A549 (cell line): ENCODE data around the gene MMP8. TPM values are rescaled to one million over a fixed set of nuclear protein-coding genes. Genes with fewer than 3 reads are reported as not detected.
A peak's percentile ranks its signal among the peaks of the same experiment; 100 is the strongest.

ENCODE experiments used
- ATAC-seq, 2 experiments: fragments of 200-7000 bp in 1 of 2; fragments of >200 bp in 1 of 2; cut with Nextera tagmentation in 1 of 2; cut with Tn5 transposase in 1 of 2; 3 replicates each; pipeline versions ENCODE4 v1.8.0 to v1.9.1; 2018 to 2020; ENCODE audit warnings: mild to moderate bottlenecking in 1 of 2, moderate library complexity in 1 of 2
- CTCF ChIA-PET: fragments of 300-600 bp; sonication (Branson Sonifier 250); formaldehyde crosslinking; extraction: SDS; loops from one replicate; lab custom pipeline; 2021; ENCODE audit warnings: antibody characterized with exemption, inconsistent platforms; lab: Yijun Ruan, JAX
- POLR2A ChIA-PET: fragments of 350-600 bp; formaldehyde crosslinking; extraction: SDS; loops from one replicate; lab custom pipeline; 2021; ENCODE audit warnings: antibody characterized with exemption, inconsistent platforms; lab: Yijun Ruan, JAX
- DNase-seq, 2 experiments: peaks; one replicate each; pipeline versions ENCODE4 v3.0.0 to v3.0.0-alpha.2; 2011 to 2016; ENCODE audit warnings: low read depth in 1 of 2, low spot score in 1 of 2
- FAIRE-seq: peaks from 2 replicates; lab custom pipeline; 2011; peaks lifted over from hg19 to GRCh38; lab: Jason Lieb, UNC
- H3K27ac ChIP-seq, 2 experiments: fragments of >200 bp; sonication (Bioruptor Twin); formaldehyde crosslinking; 3 replicates each; pipeline ENCODE4 v1.5.1; 2016 to 2017
- H3K4me1 ChIP-seq: fragments of >200 bp; sonication (Bioruptor Twin); formaldehyde crosslinking; 3 replicates; pipeline ENCODE4 v1.6.1; 2016
- H3K4me2 ChIP-seq: fragments of >200 bp; sonication (Bioruptor Twin); formaldehyde crosslinking; 3 replicates; pipeline ENCODE4 v1.6.1; 2016
- H3K4me3 ChIP-seq: fragments of >200 bp; sonication (Bioruptor Twin); formaldehyde crosslinking; 3 replicates; pipeline ENCODE4 v1.5.1; 2016
- H3K9me3 ChIP-seq: fragments of >200 bp; sonication (Bioruptor Twin); formaldehyde crosslinking; 3 replicates; pipeline ENCODE4 v1.6.1; 2016
- CBX2 ChIP-seq: fragments of 200-600 bp; sonication (generic); IDR thresholded peaks from 2 replicates; pipeline ENCODE4 v1.6.1; 2016; ENCODE audit warnings: low read depth, mild to moderate bottlenecking, borderline replicate concordance
- CEBPB ChIP-seq, 2 experiments: fragments of >200 bp in 1 of 2; sonication (Bioruptor Twin) in 1 of 2; formaldehyde crosslinking in 1 of 2; IDR thresholded peaks; 2 replicates each; pipeline ENCODE4 v1.6.1; 2012 to 2016
- CHD4 ChIP-seq: fragments of 200-600 bp; sonication (generic); IDR thresholded peaks from 2 replicates; pipeline ENCODE4 v1.6.1; 2016; ENCODE audit warnings: antibody characterized with exemption, mild to moderate bottlenecking, borderline replicate concordance
- E2F6 ChIP-seq: IDR thresholded peaks from 2 replicates; pipeline ENCODE4 v1.6.1; 2012; ENCODE audit warnings: low read depth, borderline replicate concordance
- FOXS1 ChIP-seq: fragments of 250-450 bp; sonication (Bioruptor Pico); IDR thresholded peaks from 2 replicates; pipeline ENCODE4 v1.5.0; 2020; ENCODE audit warnings: mild to moderate bottlenecking, moderate library complexity
- GATA3 ChIP-seq: IDR thresholded peaks from 2 replicates; pipeline ENCODE4 v1.6.1; 2012; ENCODE audit warnings: borderline replicate concordance
- HDAC2 ChIP-seq: fragments of 200-600 bp; sonication (generic); IDR thresholded peaks from 2 replicates; pipeline ENCODE4 v1.6.1; 2016
- HES2 ChIP-seq: fragments of >200 bp; sonication (Bioruptor Twin); formaldehyde crosslinking; IDR thresholded peaks from 2 replicates; pipeline ENCODE4 v1.6.1; 2016
- HOXB13 ChIP-seq: fragments of 250-450 bp; sonication (Bioruptor Pico); IDR thresholded peaks from 2 replicates; pipeline ENCODE4 v1.5.0; 2020; ENCODE audit warnings: low read depth, mild to moderate bottlenecking, moderate library complexity
- JUN ChIP-seq, 2 experiments: fragments of >200 bp; sonication (Bioruptor Twin); formaldehyde crosslinking; IDR thresholded peaks; 2 replicates in 1 of 2; 3 replicates in 1 of 2; pipeline ENCODE4 v1.6.1; 2016 to 2017
- KDM1A ChIP-seq: fragments of 200-600 bp; sonication (generic); IDR thresholded peaks from 2 replicates; pipeline ENCODE4 v1.6.1; 2016; ENCODE audit warnings: low read depth, mild to moderate bottlenecking
- MYC ChIP-seq: IDR thresholded peaks from 2 replicates; pipeline ENCODE4 v1.6.1; 2012; ENCODE audit warnings: mild to moderate bottlenecking, inconsistent platforms, low read length, improper control_type of control experiment, borderline replicate concordance
- NR3C1 ChIP-seq: fragments of >200 bp; sonication (Bioruptor Twin); formaldehyde crosslinking; IDR thresholded peaks from 3 replicates; pipeline ENCODE4 v1.6.1; 2017
- PHF8 ChIP-seq: fragments of 200-600 bp; sonication (generic); IDR thresholded peaks from 2 replicates; pipeline ENCODE4 v1.6.1; 2016; ENCODE audit warnings: low read depth, mild to moderate bottlenecking, antibody characterized with exemption, moderate library complexity, borderline replicate concordance
- POLR2A ChIP-seq: IDR thresholded peaks from 2 replicates; pipeline ENCODE4 v1.6.1; 2012; ENCODE audit warnings: mild to moderate bottlenecking, low read length
- POLR2AphosphoS2 ChIP-seq: conservative IDR thresholded peaks from 2 replicates; pipeline ENCODE4 v1.6.1; 2012; ENCODE audit warnings: low read length, improper control_type of control experiment, inconsistent platforms
- RAD21 ChIP-seq, 2 experiments: fragments of >200 bp in 1 of 2; sonication (Bioruptor Twin) in 1 of 2; formaldehyde crosslinking in 1 of 2; IDR thresholded peaks in 1 of 2; conservative IDR thresholded peaks in 1 of 2; 2 replicates in 1 of 2; 3 replicates in 1 of 2; pipeline ENCODE4 v1.6.1; 2012 to 2018; ENCODE audit warnings: inconsistent platforms in 1 of 2
- RFX5 ChIP-seq: fragments of 450-650 bp; IDR thresholded peaks from 2 replicates; pipeline ENCODE4 v1.7.1; 2014; ENCODE audit warnings: antibody characterized with exemption, mild to moderate bottlenecking, moderate library complexity
- RNF2 ChIP-seq: fragments of 200-600 bp; sonication (generic); IDR thresholded peaks from 2 replicates; pipeline ENCODE4 v1.6.1; 2016; ENCODE audit warnings: low read depth, mild to moderate bottlenecking, antibody characterized with exemption, moderate library complexity, borderline replicate concordance
- SMC3 ChIP-seq: fragments of >200 bp; sonication (Bioruptor Twin); formaldehyde crosslinking; IDR thresholded peaks from 3 replicates; pipeline ENCODE4 v1.6.1; 2018; ENCODE audit warnings: inconsistent platforms
- TFCP2L1 ChIP-seq: fragments of 250-450 bp; sonication (Bioruptor Pico); IDR thresholded peaks from 2 replicates; pipeline ENCODE4 v1.5.0; 2021; ENCODE audit warnings: mild to moderate bottlenecking
- TP53 ChIP-seq: fragments of 250-450 bp; sonication (Bioruptor Pico); IDR thresholded peaks from 2 replicates; pipeline ENCODE4 v1.5.0; 2021; ENCODE audit warnings: mild to moderate bottlenecking, moderate library complexity
- ZC3H11A ChIP-seq: fragments of 450-650 bp; IDR thresholded peaks from 2 replicates; pipeline ENCODE4 v1.6.1; 2014; ENCODE audit warnings: antibody characterized with exemption, mild to moderate bottlenecking
- ZNF302 ChIP-seq: fragments of 250-450 bp; sonication (Bioruptor Pico); IDR thresholded peaks from 2 replicates; pipeline ENCODE4 v1.9.0; 2021; ENCODE audit warnings: inconsistent platforms, mild to moderate bottlenecking, moderate library complexity
- ZSCAN20 ChIP-seq: fragments of 250-450 bp; sonication (Bioruptor Pico); IDR thresholded peaks from 2 replicates; pipeline ENCODE4 v1.8.0; 2022; ENCODE audit warnings: mild to moderate bottlenecking, moderate library complexity
- WGBS: methylation state at CpG from one replicate; pipeline ENCODE4 v1.1.6; 2017; ENCODE audit errors: missing lambda C conversion rate; 5-methylcytosine and 5-hydroxymethylcytosine counted together
- polyA plus RNA-seq, 4 experiments: library from polyadenylated mRNA; depleted of rRNA in 3 of 4; stranded (reverse); fragments of >200 nt; fragmentation: RNase III in 1 of 4; extraction: RNeasy Plus Mini Kit Qiagen cat#74134 plus additional on column Dnase treatment in 1 of 4; gene quantifications; 2 replicates in 3 of 4; 3 replicates in 1 of 4; pipeline ENCODE4 v1.2.3, GENCODE V29; 2011 to 2017
- TF ChIP-seq, protein P1 (sequence below): fragments of >200 bp; sonication (Bioruptor Twin); formaldehyde crosslinking; IDR thresholded peaks from 3 replicates; pipeline ENCODE4 v1.5.1; 2016
- TF ChIP-seq, protein P2 (sequence below): fragments of >200 bp; sonication (Bioruptor Twin); formaldehyde crosslinking; IDR thresholded peaks from 3 replicates; pipeline ENCODE4 v1.6.1; 2016

The MMP8 gene
- polyA plus RNA-seq, 2 of the 4 experiments (the other 2 are of a cell fraction): not detected

DNA sequence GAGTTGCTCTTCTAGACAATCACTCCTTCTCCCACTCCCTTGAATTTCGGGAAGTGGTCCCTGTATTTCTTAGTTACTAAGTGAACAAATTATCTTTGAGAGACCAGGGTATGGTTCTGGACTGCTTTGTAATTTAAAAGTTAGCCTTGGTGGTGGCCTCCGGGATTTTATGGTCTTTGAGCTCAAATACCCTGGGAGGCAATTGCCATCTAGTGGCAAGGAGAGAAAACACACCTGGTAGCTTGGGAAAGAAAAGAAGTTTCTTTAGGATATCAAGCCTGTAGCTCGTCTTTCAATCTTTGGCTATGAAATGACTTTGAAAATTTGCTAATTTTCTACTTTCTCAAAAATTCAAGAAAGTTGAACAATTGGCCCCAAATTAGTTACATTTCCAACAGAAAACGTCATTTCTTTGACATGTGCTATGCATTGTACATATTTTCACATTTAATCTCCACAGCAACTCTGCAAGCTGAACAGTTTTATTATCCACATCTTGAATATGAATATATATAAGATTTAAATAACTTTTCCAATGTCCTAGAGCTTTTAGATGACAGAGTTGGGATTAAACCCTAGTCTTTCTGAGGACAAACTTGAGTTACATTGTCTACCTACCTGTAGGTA lies 58.3 kb downstream of the MMP8 start:
- Histone ChIP-seq H3K27ac (0 out of 6 replicates have a peak overlapping the region, but pooled peaks of 1 of the 2 experiments have one; percentile 32), H3K9me3 (no peaks in the 10 kb centered on the region), H3K4me1 (no peaks in the 10 kb centered on the region)
- peak; percentile 70 to 84; a peak in 5 of 6 replicates for ATAC-seq
- CTCF ChIA-PET: interaction anchor here (0.6 to 3.5 kb wide), 39 partner anchors 8 to 806 kb away, joined by 3 to 29 read pairs (median 3); partner anchors contain the start of gene MMP20
- WGBS: 2% methylated on average over 4 of the region's 4 CpGs
- TF ChIP-seq RAD21 (conservative IDR thresholded peaks at IDR 0.05 in 1 of 2, IDR thresholded peaks at IDR 0.05 in 1 of 2): peak; percentile 86 to 87
- TF ChIP-seq SMC3: peak; percentile 70
- no peak for TF ChIP-seq POLR2AphosphoS2
- TF ChIP-seq, protein P1, sequence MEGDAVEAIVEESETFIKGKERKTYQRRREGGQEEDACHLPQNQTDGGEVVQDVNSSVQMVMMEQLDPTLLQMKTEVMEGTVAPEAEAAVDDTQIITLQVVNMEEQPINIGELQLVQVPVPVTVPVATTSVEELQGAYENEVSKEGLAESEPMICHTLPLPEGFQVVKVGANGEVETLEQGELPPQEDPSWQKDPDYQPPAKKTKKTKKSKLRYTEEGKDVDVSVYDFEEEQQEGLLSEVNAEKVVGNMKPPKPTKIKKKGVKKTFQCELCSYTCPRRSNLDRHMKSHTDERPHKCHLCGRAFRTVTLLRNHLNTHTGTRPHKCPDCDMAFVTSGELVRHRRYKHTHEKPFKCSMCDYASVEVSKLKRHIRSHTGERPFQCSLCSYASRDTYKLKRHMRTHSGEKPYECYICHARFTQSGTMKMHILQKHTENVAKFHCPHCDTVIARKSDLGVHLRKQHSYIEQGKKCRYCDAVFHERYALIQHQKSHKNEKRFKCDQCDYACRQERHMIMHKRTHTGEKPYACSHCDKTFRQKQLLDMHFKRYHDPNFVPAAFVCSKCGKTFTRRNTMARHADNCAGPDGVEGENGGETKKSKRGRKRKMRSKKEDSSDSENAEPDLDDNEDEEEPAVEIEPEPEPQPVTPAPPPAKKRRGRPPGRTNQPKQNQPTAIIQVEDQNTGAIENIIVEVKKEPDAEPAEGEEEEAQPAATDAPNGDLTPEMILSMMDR: peak; percentile 78
- no peak for TF ChIP-seq GATA3
- TF ChIP-seq, all 56 proteins: peak for 3
- DNase-seq (peak; percentile 13 to 46), FAIRE-seq (no peak)
- POLR2A ChIA-PET: interaction anchor here (0.6 to 1.0 kb wide), 2 partner anchors 53 to 325 kb away, joined by 3 to 5 read pairs; no protein-coding TSS in a partner anchor
- Histone ChIP-seq H3K4me3 (no peak overlapping the region), H3K4me2 (peak overlapping the region; percentile 61)

DNA sequence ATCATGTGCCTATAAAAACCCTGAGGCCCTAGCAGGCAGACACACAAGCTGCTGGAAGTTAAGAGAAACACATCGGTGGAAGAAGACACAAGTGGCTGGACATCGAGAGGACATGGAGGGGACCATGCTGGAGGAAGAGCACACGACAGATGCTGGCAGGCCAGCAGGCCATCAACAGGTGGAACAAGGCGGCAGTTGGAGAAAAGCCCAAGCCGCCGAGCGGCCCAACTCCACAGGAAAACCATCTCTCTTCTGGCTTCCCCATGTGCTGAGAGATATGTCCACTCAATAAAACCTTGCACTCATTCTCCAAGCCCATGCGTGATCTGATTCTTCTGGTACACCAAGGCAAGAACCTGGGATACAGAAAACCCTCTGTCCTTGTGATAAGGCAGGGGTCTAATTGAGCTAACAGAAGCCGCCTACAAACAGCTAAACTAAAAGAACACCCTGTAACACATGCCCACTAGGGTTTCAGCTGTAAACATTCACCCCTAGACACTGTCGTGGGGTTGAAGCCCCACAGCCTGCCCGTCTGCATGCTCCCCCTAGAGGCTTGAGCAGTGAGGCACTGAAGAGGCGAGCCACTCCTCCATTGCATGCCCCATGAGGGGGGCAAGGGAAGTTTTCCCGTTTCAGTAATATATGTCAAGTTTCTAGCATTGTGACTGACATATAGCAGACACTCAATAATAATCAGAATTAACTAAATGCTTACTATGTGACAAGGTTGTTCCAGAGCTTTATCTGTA lies 60.6 kb downstream of the MMP8 start:
- Histone ChIP-seq H3K27ac (no peak overlapping the region), H3K9me3 (no peaks in the 10 kb centered on the region), H3K4me3 (no peak overlapping the region), H3K4me2 (no peak overlapping the region), H3K4me1 (no peaks in the 10 kb centered on the region)
- 72% methylated on average over 13 of the region's 13 CpGs for WGBS
- TF ChIP-seq PHF8: no peak
- no peak for TF ChIP-seq ZSCAN20 (CRISPR knock-in tag)
- TF ChIP-seq RNF2: no peak
- no peak for TF ChIP-seq CEBPB (IDR thresholded peaks at IDR 0.05)
- 0 out of 3 replicates have a peak, but pooled peaks have one; percentile 13 for TF ChIP-seq SMC3
- no peak for TF ChIP-seq KDM1A
- TF ChIP-seq HDAC2: no peak
- no peak for TF ChIP-seq ZC3H11A
- TF ChIP-seq E2F6: no peak
- peak in 1 of 2 experiments; percentile 32; a peak in 2 of 5 replicates for TF ChIP-seq RAD21 (conservative IDR thresholded peaks at IDR 0.05 in 1 of 2, IDR thresholded peaks at IDR 0.05 in 1 of 2)
- TF ChIP-seq TFCP2L1: no peak
- peak in 1 of 2 experiments; percentile 16 for DNase-seq
- ChIA-PET CTCF (interaction anchor here (0.6 to 3.5 kb wide), 3 partner anchors 51 to 1233 kb away, joined by 5 to 29 read pairs (median 6); no protein-coding TSS in a partner anchor), POLR2A (no interaction called here)
- no peak for FAIRE-seq
- ATAC-seq: peak in 1 of 2 experiments; percentile 86; a peak in 3 of 6 replicates

GRCh38 chr11:102662607-102663006 lies 62.1 kb downstream of the MMP8 start:
- ChIA-PET POLR2A (no interaction called here), CTCF (no interaction called here)
- ATAC-seq: no peak
- Histone ChIP-seq H3K4me2 (no peak overlapping the region), H3K4me1 (no peaks in the 10 kb centered on the region), H3K27ac (no peak overlapping the region), H3K4me3 (no peak overlapping the region), H3K9me3 (no peaks in the 10 kb centered on the region)
- TF ChIP-seq HES2 (no peak), CHD4 (no peak), RFX5 (no peak), NR3C1 (no peak), RAD21 (conservative IDR thresholded peaks at IDR 0.05 in 1 of 2, IDR thresholded peaks at IDR 0.05 in 1 of 2) (no peak), HOXB13 (no peak), POLR2A (no peak), FOXS1 (CRISPR knock-in tag) (no peak), CBX2 (no peak), SMC3 (no peak), TP53 (CRISPR knock-in tag) (no peak), MYC (no peak), KDM1A (no peak), ZNF302 (no peak), JUN (IDR thresholded peaks at IDR 0.05) (no peak), TFCP2L1 (no peak), GATA3 (no peak)
- TF ChIP-seq, protein P2, sequence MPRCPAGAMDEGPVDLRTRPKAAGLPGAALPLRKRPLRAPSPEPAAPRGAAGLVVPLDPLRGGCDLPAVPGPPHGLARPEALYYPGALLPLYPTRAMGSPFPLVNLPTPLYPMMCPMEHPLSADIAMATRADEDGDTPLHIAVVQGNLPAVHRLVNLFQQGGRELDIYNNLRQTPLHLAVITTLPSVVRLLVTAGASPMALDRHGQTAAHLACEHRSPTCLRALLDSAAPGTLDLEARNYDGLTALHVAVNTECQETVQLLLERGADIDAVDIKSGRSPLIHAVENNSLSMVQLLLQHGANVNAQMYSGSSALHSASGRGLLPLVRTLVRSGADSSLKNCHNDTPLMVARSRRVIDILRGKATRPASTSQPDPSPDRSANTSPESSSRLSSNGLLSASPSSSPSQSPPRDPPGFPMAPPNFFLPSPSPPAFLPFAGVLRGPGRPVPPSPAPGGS: no peak
- no peak for DNase-seq
- no peak for FAIRE-seq
